GM20431 (cell line): ENCODE measurements around the gene TMEM204.
"Not testable (repeated sequence)": the region's sequence is repeated elsewhere in the genome, so short reads cannot be mapped to it uniquely, and the experiment has no call there.

Experiments
- in situ Hi-C: fragments of 300-500 bp; cut with MseI, MboI; formaldehyde crosslinking; loops from one replicate; pipeline ENCODE4 v1.15.0; 2020; ENCODE audit warnings: low sequenced_read_pairs; ENCODE audit not compliant: unreplicated experiment

TMEM204 gene

DNA sequence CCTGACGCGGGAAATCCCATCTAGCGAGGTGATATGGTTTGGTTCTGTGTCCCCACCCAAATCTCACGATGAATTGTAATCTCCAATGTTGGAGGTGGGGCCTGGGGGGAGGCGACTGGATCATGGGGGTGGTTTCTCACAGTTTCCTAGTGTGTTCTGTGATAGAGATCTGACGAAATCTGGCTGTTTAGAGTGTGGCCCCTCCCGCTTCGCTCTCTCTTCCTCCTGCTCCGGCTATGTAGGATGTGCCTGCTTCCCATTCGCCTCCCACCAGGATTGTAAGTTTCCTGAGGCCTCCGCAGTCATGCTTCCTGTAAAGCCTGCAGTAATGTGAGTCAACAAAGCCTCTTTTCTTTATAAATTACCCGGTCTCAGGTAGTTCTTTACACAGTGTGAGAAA lies 46.8 kb downstream of the TMEM204 start:
- in situ Hi-C loops, result no loop called here

DNA sequence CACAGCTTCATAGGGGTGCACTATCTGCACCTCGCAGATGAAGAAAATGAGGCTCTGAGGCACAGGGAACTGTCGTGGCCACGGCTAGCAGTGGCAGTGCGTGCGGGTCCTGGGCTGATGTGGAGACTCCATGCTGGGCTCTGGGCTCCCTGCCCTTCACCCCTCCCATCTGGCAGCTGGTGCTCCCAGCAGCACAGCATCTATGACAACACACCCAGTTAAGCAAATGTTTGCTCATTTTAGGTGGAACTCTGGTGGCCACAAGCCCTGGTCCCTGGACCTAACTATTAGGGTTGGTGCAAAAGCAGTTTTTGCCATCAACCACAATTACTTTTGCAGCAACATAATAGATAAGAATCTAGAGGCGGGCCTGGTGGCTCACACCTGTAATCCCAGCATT lies 47.5 kb downstream of the TMEM204 start:
- in situ Hi-C loops, result no loop called here

DNA sequence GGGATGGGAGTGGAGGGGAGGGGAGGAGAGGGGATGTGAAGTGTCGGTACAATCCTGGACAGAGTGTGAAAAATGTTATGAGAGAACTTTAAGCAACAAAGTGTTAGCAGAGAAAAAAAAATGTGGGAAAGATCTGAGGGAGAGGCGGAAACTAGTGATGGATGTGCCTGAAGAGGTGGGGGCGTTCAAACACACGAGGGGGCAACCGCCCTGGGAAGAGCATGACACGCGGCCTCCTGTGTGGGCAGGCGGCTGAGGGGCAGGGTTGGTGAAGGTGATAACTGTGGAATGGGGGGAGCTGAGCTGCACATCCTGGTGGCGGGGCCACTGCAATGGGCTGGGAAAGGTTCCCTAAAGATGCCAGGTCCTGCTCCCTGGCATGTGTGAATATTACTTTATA lies 48.3 kb downstream of the TMEM204 start:
- in situ Hi-C loops, result no loop called here

DNA sequence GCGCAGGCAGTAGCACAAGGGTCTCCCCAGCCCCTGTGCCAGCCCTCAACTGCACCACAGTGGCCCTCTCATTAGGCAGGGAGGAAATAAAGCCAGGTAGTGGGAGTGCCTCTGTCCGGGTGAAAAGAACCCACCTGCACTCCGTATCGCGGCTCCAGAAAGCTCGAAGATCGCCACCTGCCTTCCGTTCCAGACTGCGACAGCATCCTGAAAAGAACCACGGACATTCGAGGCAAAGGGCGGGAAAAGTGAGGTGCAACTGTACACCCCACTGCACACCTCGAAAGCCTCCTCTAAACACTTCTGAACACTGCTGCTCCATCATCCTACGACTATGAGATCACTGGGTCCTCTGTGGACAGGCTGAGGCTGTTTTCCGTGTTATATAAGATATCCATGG lies 49.7 kb downstream of the TMEM204 start:
- in situ Hi-C loops, result no loop called here

DNA sequence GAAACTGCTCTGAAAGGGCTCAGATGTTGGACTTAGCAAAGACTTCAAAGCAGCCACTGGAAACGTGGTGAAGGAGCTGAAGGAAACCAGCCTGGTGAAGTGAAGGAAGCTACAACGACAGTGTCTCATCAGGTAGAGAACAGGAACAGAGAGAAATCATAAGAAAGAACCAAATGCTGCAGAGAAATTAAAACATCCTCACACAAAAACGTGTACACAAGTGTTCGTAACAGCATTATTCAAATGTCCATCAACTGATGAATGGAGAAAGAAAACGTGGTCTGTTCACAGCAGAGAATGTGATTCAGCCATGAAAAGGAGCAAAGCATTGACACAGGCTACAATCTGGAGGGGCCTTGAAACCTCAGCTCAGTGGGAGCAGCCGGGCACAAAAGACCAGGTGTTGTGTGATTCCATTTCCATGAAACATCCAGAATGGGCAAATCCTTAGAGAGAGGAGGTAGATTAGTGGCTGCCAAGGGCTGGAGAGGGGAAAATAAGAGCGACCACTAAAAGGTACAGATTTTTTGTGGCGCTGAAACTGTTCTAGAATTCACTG lies 51.5 kb downstream of the TMEM204 start:
- in situ Hi-C loops, result no loop called here

DNA sequence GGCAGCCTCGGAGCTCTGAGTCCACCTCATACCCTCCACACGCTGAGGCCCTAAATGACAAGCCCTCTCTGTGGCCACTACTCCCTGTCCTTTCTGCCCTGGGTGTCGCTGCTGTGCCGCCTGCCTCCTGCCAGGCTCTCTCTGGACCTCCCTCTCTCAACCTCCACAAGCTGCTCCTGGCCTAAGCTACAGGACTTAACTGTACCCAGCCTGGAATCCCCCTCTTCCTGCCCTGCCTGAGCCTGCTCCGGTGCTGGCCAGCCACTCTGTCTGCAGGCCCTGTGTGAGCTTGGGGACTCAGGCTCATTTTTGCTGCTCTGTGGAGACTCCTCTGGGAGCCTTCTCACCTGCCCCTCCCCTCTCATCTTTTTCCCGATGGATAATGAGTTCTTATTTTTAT lies 56.9 kb downstream of the TMEM204 start:
- in situ Hi-C loops, result no loop called here

DNA sequence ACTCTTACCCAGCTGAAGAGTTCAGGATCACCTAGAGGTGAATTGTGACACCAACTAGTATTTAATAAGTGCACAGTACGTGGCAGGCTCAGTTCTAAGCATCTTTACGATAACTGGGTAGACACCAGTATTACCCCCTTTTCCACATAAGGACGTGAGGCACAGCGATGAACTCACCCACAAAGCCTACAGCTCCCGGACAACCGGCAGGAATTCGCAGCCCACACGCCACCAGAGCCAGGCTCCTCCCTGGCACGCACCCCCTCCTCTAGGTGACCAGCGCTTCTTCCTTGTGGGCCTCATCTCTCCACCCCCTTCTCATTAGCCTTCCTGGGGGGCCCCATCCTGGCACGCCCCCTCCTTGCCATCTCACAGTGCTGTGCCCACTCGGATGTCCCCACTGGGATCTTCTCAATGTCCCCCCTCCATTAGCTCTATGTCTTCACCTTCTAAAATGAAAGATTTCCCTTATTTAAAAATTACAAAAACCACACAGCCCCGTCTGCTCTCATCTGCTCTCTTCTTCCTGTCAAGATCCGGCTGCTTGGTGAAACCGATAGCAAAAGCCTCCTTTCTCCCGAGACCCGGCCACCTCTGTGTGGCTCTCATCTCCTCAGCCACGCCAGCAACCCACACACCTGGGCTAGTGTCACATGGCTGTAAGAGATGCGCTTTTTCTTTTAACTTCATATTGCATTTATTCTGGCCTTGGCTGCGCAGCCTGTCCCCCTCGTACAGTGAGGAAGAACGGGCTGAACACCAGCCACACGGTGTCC lies 57.7 kb downstream of the TMEM204 start:
- in situ Hi-C loops, result no loop called here

DNA sequence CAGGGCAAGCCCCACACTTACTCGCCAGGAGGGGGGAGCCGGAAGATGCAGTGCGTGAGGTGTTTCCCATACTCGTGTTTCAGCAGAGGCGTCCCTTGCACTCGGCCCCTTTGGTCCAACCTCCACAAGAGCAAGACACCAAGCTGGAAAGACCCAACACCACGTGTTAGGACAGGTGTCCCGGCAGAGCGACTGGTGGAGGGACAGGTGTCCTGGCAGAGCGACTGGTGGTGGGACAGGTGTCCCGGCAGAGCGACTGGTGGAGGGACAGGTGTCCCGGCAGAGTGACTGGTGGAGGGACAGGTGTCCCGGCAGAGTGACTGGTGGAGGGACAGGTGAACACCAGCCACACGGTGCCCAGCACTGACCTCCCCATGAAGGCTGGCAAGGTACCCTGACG lies 59.0 kb downstream of the TMEM204 start:
- in situ Hi-C loops, result no loop called here

DNA sequence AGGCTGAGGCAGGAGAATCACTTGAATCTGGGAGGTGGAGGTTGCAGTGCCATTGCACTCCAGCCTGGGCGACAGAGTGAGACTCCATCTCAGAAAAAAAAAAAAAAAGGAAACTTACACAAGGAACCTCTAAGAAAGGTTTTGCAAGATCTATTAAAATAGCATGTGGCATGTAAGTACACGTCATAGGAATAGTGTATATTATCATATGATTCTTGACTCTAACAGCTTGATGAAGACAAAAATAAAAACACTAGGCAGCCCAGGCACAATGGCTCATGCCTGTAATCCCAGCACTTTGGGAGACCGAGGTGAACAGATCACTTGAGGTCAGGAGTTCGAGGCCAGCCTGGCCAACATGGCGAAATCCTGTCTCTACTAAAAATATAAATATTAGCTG lies 62.0 kb downstream of the TMEM204 start:
- in situ Hi-C loops, result not testable (repeated sequence)

DNA sequence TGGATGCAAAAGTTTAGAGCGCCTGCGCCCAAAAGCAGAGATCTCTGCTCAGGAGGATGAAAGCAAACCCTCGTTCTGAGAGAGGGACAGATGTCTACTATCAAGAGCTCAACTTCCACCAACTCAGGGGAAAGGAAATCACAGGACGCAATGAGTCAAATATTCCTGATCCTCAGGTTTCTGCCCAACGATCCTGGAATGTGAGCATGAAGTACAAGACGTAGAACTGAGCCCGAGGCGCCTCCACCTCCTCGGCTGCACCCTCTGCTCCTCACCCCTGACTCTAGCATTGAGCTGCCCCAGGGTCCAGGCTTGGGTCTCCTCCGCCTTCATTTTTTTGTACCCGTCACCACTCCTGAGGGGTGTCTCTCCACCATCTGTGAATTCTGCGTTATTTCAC lies 63.0 kb downstream of the TMEM204 start:
- in situ Hi-C loops, result no loop called here

DNA sequence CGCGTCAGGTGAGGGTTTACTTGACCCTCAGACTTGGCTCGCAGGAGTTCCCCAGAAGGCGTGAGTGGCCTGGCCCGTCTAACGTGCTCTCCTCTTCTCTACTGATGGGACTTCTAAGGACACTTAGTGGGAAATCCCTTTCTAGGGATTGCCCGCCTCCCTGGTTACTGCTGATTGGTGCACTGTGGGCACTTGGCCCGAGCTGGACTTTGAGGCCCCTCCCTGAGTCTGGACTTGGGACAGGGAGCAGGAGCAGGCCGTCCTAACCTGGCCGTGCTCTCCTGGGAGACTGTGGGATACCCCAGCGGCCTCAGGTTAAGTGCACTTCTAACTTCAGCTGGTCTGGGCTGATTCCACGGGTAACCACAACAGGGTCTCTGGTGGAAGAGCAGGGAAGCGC lies 63.7 kb downstream of the TMEM204 start:
- in situ Hi-C loops, result no loop called here

DNA sequence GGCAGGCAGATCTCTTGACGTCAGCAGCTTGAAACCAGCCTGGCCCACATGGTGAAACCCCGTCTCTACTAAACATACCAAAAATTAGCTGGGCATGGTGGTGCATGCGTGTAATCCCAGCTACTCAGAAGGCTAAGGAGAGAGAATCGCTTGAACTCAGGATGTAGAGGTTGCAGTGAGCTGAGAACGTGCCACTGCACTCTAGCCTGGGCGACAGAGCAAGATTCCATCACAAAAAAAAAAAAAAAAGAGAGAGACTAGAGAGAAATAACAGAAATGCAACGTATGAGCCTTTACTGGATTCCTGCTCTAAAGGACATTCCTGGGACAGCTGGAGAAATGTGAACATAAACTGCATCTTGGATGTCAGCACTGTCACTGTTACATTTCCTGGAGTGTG lies 67.6 kb downstream of the TMEM204 start:
- in situ Hi-C loops, result no loop called here

DNA sequence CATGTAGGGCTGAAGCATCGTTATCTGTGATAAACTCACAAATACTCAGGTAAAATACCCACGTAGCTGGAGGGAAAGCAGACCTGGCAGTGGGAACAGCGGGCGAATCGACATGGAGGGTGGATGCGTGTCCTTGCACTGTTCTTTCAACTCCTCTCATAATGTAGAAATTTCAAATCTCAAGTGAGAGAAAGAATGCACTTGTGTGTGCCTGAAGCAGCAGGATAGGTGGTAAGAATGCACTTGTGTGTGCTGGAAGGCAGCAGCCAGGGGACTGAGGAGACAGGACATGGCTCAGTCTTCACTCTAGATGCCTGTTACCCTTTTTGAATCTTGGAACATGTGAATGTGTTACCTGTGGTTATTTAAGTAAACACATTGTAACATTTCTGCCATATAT lies 68.0 kb downstream of the TMEM204 start:
- in situ Hi-C loops, result no loop called here

DNA sequence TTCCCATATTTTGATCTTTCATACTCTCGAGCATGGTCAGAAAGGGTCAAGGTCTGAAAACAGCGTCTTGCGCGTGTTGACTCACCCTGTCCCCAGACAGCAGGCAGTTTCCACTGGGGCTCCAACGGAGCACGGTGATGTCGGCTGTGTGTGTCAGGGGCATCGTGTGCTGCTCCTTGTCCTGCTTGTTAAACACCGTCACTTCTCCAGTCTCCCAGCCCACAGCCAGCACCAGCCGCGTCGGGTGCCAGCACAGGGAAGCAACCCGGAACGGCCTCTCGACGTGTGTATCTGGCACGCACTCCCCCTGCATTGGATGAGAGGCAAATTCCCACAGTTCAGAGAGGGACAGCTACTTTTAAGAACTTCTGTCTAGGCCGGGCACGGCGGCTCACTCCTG lies 68.8 kb downstream of the TMEM204 start:
- in situ Hi-C loops, result no loop called here
